GM21576 (cell line): ENCODE data around the gene EVI5L.
"Not testable (repeated sequence)": the region's sequence is repeated elsewhere in the genome, so short reads cannot be mapped to it uniquely, and the experiment has no call there.

ENCODE experiments used
- ATAC-seq: cut with Tn5 transposase; IDR thresholded peaks from one replicate; pipeline ENCODE4 v1.9.1; 2021; ENCODE audit warnings: mild to moderate bottlenecking, moderate library complexity; ENCODE audit not compliant: unreplicated experiment

EVI5L gene

GRCh38 chr19:7816040-7816439 is 14.0 kb upstream of the EVI5L start:
- ATAC-seq: not testable (repeated sequence)

GRCh38 chr19:7817801-7818200 is 12.2 kb upstream of the EVI5L start:
- no peak for ATAC-seq

GRCh38 chr19:7818806-7819205 is 11.2 kb upstream of the EVI5L start:
- ATAC-seq: no peak

- ATAC-seq: no peak
Observed at GRCh38 chr19:7819337-7819736, 10.7 kb upstream of the EVI5L start.

GRCh38 chr19:7820588-7820987 is 9.4 kb upstream of the EVI5L start:
- ATAC-seq: no peak

GRCh38 chr19:7822910-7823515 is 7.0 kb upstream of the EVI5L start:
- ATAC-seq: no peak

- ATAC-seq: no peak
Observed at GRCh38 chr19:7823686-7824301, 6.2 kb upstream of the EVI5L start.

GRCh38 chr19:7829166-7829520 is 875 bp upstream of the EVI5L start:
- no peak for ATAC-seq

GRCh38 chr19:7830272-7830771 is 304 bp downstream of the EVI5L start:
- no peak for ATAC-seq

GRCh38 chr19:7830823-7831222 is 805 bp downstream of the EVI5L start:
- no peak for ATAC-seq

- no peak for ATAC-seq
Observed at GRCh38 chr19:7831452-7831851, 1.4 kb downstream of the EVI5L start.

- no peak for ATAC-seq
Observed at GRCh38 chr19:7832009-7832408, 2.0 kb downstream of the EVI5L start.

- no peak for ATAC-seq
Observed at GRCh38 chr19:7832781-7833180, 2.8 kb downstream of the EVI5L start.

- ATAC-seq: no peak
Observed at GRCh38 chr19:7833225-7834099, 3.4 kb downstream of the EVI5L start.

GRCh38 chr19:7839476-7839875 is 9.5 kb downstream of the EVI5L start:
- ATAC-seq: no peak

- no peak for ATAC-seq
Observed at GRCh38 chr19:7840629-7841028, 10.6 kb downstream of the EVI5L start.

- no peak for ATAC-seq
Observed at GRCh38 chr19:7841751-7842660, 12.0 kb downstream of the EVI5L start.

GRCh38 chr19:7842661-7843294 is 12.8 kb downstream of the EVI5L start:
- ATAC-seq: no peak

- ATAC-seq: no peak
Observed at GRCh38 chr19:7843521-7843920, 13.5 kb downstream of the EVI5L start.

- no peak for ATAC-seq
Observed at GRCh38 chr19:7844405-7844804, 14.4 kb downstream of the EVI5L start.
